B cell (primary cell): ENCODE measurements around the gene IL1RL1.

Experiments used
- CTCF ChIP-seq: fragments of 200-600 bp; IDR thresholded peaks from one replicate; pipeline ENCODE4 v1.8.0; 2022; ENCODE audit warnings: antibody characterized with exemption, mild to moderate bottlenecking
- EZH2 ChIP-seq: IDR thresholded peaks from 2 replicates; pipeline ENCODE4 v1.6.1; 2012; ENCODE audit warnings: borderline replicate concordance, low read depth, mild to moderate bottlenecking, moderate library complexity, low read length; ENCODE audit not compliant: insufficient read depth, poor library complexity, severe bottlenecking

GRCh38 chr2:102391565-102391964 lies 80.2 kb downstream of the IL1RL1 start:
- TF ChIP-seq CTCF (no peak), EZH2 (no peak)
